HL-60/S4 treated with phorbol 12-myristate 13-acetate at 8.2 ng/mL for 4 days and 3 days (cell line): ENCODE measurements around the gene TPH2.

Experiments used
- in situ Hi-C: fragments of 300-500 bp; cut with MboI; formaldehyde crosslinking; loops from 2 replicates; pipeline ENCODE4 v1.15.0; 2022; ENCODE audit warnings: low sequenced_read_pairs

The TPH2 gene

DNA sequence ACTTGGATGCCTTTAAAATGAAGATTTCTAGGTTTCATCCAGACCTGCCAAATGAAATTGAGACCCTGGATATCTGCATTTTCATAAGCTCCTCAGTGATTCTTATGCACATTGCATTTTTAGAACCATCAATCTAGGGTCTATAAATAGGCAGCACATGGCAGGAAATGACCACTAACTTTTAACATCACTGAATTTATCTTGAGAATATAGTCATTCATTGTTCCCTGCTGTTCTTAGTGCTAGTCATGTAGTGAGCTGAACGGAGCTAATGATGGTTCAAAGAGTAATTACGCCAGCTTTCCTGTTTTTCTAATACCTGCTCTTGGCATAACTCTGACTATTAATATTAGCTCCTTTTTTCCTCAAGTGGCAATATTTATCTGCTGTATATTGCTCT lies 91.6 kb downstream of the TPH2 start:
- in situ Hi-C loops, result no loop called here

- in situ Hi-C loops, result no loop called here
These were observed 92.4 kb downstream of the TPH2 start for GRCh38 chr12:72031066-72031465.

- in situ Hi-C loops, result no loop called here
These were observed 95.3 kb downstream of the TPH2 start for GRCh38 chr12:72033991-72034390.

- in situ Hi-C loops, result no loop called here
These were observed 97.0 kb downstream of the TPH2 start for GRCh38 chr12:72035625-72036024.

- in situ Hi-C loops, result no loop called here
These were observed 97.7 kb downstream of the TPH2 start for GRCh38 chr12:72036393-72036792.

DNA sequence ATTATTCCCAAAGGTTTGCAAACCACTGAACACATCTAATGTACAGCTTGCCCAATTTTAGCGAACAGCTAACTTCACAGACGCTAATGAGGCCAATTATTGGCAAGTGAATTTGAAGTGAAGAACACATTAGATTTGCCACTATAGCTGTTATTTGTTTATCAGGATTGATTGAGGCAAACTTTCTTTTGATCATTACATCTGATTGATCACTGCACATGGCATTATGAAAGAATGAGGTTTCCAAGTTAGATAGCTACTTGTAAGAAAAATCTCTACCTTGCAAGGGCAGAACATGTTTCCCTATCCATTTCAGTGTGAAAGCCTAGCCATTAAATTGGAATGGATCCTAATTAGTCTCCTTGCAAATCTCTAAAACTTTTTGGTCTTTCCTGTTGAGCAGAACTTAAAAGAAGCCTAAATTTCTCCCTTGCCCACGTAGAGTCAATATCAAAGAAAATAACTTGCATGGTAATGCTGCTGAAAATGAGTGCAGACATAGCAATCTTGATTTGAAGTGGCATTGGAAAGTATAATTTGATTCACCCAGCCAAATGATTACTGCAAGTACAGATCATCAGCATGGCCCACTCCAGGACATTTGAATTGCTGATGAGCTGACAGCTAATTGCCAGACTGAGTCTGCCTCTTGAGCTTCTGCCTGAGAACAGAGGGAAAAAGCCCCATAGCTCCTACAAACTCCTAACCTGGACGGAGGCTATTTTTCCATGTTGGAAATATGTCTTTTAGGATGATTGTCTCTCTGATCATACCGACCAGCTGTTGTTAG lies 98.6 kb downstream of the TPH2 start:
- in situ Hi-C loops, result no loop called here

DNA sequence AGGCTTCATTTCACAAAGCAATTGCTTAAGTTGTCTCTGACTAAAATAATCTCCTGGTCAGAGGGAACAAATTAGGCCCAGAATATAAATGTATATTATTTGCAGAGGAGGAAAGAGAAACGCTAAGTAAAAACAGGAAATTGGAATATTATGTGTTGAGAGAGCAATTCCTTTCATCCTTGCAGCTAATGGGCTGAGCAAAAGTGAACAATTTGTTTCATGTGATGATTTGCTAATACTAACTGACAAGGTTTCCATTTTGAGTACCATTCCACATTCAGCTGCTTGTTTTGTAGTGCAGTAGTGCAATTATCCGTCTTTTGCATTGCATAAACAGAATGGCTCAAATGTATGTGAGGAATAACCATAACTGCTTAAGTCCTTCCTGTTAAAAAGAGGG lies 103.2 kb downstream of the TPH2 start:
- in situ Hi-C loops, result no loop called here

DNA sequence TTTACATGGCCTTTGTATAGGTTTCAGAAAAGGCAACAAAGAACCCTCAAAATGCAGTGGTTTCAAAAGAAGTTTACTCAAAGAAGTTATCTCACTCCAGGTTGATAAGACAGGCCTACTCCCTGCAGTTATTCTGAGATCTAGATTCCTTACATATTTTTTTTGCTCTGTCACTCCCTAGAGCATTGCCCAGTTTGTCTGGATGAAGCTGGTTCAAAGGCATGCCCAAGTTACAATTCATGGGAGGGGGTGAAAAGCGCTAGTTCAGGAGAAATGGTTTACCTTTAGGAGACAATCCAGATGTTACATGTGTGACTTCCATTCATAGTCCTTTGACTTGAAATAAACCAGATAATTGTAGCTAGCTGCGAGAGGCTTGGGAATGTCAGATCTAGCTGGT lies 115.0 kb downstream of the TPH2 start:
- in situ Hi-C loops, result no loop called here

DNA sequence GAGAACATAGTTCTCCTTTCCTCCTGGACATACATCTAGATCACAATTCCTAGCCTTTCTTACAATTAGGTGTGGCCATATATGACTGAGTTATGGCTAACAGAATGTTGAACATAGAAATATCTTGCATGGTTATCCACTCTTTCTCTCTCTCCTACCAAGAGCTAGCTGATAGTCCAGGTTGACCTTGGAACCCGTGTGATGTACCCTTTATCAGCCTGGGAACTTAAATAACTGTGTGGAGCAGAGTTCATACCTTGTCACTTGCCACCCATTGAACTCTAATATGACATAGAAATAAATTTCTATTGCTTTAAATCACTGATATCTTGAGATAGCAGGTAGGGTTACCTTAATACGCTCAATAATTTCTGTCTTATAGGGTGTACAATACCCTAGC lies 115.9 kb downstream of the TPH2 start:
- in situ Hi-C loops, result no loop called here

DNA sequence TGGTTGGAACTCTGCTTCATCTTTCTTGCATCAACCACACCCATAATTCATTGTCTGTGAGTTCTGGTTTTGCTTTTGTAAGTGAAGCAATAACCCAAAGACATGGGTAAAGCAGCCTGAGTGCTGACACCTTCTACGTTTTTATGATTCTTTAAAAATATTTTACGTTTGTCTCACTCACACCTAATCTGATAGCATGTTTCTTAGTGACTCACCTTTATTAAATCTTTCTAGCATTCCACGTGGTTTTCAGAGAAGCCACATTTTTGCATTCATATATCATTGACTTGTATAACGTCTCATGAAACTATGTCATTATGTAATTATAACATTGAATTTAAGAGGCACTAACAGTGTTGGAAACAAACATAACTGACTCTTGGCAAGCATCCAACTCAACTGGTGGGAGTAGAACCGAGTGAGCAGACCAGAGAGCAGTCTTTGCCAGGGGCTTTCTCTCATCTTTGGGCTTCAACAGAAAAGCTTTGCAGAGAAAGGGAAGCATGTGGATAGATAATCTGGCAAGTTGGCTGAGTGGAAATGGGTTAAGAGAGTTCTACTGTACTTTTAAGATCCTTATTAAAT lies 118.8 kb downstream of the TPH2 start:
- in situ Hi-C loops, result no loop called here

DNA sequence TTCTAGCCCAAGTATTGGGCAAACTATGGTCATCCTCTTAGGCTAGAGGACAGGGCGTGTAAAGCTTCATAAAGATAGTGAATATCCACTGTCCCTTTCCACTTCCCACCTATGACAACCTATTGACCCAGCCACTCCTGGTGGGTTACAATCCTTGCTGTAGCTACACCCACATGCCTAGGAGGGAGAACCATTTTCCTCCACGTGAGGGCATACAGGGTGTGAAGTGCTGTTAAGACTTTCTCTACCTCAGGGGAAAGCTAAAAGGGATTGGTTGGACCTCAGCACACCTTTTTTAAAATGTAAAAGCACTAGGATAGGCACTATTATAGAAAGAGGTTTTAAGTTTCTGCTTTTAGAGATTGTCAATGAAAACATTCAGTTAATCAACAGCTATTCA lies 124.4 kb downstream of the TPH2 start:
- in situ Hi-C loops, result no loop called here

DNA sequence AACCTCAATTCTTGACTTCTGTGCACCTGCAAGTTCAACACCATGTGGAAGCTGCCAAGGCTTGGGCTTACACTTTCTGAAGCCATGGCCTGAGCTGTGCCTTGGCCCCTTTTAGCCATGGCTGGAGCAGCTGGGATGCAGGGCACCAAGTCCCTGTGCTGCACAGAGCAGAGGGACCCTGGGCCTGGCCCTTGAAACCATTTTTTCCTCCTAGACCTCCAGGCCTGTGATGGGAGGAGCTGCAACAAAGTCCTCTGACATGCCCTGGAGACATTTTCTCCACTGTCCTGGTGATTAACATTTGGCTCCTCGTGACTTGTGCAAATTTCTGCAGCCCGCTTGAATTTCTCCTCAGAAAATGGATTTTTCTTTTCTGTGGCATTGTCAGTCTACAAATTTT lies 132.4 kb downstream of the TPH2 start:
- in situ Hi-C loops, result no loop called here

- in situ Hi-C loops, result no loop called here
These were observed 134.1 kb downstream of the TPH2 start for GRCh38 chr12:72072592-72073212.

DNA sequence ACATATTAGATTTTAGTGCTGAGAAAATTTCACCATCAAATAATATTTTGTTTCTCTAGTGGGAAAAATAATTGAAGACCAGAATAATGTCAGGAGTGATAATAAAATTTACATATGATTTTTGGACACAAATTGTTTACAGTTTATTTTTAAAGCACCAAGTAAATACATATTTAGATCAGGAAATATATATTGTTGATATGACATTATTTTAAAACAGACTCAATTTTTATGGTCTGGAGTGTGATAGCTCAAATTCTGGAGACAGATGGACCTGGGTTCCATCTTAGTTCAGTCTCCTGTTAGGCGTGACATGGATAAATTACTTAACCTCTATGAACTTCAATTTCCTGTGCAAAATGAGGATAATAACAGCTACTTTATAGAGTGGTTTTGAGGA lies 135.4 kb downstream of the TPH2 start:
- in situ Hi-C loops, result no loop called here

- in situ Hi-C loops, result no loop called here
These were observed 136.3 kb downstream of the TPH2 start for GRCh38 chr12:72074956-72075355.

DNA sequence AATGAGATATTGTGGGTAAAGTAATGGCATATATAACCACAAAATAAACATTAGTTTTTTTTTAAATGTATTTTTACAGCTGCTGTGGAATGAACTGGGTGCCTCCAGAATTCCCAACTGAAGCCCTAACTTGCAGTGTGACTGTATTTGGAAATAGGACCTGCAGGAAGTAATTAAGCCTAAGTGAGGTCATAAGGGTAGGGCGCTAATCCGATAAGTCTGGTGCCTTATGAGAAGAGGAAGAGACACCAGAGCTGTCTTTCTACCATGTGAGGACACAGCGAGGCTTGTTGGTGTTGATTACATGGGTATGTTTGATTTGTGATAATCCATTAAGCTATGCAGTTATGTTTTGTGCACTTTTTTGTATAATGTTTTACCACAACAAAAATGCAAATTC lies 136.8 kb downstream of the TPH2 start:
- in situ Hi-C loops, result no loop called here

DNA sequence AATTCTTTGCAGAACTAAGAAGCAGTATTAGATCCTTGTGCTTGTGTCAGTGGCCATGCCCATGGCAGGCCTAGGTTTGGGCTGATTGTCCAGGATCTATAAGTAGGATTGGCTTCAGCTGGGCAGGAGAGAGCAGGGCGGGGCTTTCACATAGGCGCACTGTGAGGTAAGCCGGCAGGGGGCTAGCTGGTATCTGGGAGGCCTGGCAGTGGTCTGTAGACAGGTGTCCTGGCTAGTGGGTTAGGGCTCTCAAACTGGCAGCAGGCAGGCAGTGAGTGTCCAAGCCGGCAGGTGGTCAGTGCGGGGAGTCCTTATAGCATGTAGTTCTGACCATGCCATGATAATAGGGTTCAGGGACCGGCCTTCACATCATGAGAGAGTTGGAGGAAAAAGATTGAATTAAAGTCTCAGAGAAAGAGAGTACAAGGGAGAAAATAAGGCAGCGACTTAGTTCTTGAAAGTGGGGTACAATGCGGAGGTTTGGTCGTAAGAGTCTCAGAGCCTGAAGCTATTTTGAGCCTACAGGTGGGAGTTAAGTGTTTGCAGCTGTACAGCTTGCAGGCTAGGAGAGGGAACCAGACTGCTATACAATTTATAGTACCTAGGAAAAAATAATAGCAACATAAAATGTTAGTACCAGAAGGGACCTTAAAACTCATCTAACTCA lies 137.4 kb downstream of the TPH2 start:
- in situ Hi-C loops, result no loop called here

DNA sequence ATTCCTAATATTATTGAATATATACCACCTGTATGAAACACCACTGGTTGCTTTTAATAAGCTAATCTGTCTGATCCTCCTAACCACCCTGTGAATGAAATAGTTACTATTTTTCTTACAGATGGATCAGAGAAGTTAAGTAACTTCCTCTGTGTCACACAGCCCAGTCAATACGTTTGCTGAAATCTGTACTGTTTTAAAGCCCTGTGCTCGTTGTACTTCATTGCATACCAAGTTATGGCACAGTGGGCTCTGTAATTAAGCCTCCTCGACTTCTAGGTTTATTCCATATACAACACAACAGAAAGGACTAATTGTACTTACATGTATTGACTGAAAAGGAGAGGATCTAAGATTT lies 137.9 kb downstream of the TPH2 start:
- in situ Hi-C loops, result no loop called here

DNA sequence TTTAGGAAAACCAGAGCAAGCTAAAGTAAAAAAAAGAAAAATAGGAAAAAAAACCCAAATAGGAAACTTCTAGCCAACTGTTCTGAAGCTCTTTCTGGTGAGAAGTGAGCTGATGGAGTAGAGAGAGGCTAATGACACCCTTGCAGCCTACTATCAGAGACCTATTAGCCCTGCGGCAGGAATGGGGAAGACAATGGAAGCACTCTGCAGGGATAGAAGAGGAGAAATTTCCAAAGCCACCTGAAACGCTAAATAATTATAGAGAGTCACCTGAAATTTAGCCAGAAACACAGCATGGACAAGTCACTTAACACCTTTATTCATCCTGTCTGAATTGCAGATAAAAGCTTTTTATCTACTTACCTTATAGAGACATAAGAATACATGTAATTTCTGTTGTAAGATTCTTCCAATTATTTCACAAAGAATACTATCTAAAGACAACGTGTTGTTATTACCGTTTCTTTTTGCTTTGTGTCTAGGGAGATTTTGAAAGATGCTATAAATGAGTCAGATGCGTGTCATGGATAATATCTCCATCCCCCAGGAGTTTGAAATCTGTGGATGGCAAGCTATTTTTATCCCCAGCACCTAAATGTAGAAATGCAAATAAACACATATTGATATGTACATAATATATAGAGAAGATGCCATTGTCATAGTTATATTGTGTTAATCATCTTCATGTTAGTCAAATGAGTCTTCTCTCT lies 138.6 kb downstream of the TPH2 start:
- in situ Hi-C loops, result no loop called here

- in situ Hi-C loops, result no loop called here
These were observed 143.1 kb downstream of the TPH2 start for GRCh38 chr12:72081777-72082176.
